HepG2 (cell line): Measurements from ENCODE around the gene ZCCHC3. TPM values are rescaled to one million over a fixed set of nuclear protein-coding genes. Genes with fewer than 3 reads are reported as not detected.
A peak's percentile ranks its signal among the peaks of the same experiment; 100 is the strongest.

Experiments used
- BCL6 ChIP-seq: IDR thresholded peaks from 2 replicates; pipeline ENCODE4 v1.6.1; 2016; ENCODE audit warnings: missing genetic modification reagents, missing compliant biosample characterization
- CREB1 ChIP-seq, 2 experiments: fragments of 450-650 bp in 1 of 2; IDR thresholded peaks; 2 replicates each; pipeline ENCODE4 v1.6.1; 2016 to 2017; ENCODE audit warnings: control low read depth in 1 of 2, mild to moderate bottlenecking in 1 of 2, missing compliant biosample characterization in 1 of 2, missing genetic modification characterization in 1 of 2
- ZFX ChIP-seq: sonication (generic); formaldehyde crosslinking; IDR thresholded peaks from 2 replicates; pipeline ENCODE4 v1.4.0; 2020; ENCODE audit warnings: mild to moderate bottlenecking, low read depth, missing genetic modification reagents, moderate library complexity
- ZNF296 ChIP-seq: sonication (generic); formaldehyde crosslinking; conservative IDR thresholded peaks from 2 replicates; pipeline ENCODE4 v1.5.0; 2020; ENCODE audit warnings: mild to moderate bottlenecking, missing genetic modification reagents
- ZNF629 ChIP-seq: sonication (generic); formaldehyde crosslinking; conservative IDR thresholded peaks from 2 replicates; pipeline ENCODE4 v1.5.0; 2020; ENCODE audit warnings: missing genetic modification reagents
- polyA plus RNA-seq, 8 experiments: library from polyadenylated mRNA; depleted of rRNA in 3 of 8; stranded (reverse) in 7 of 8; unstranded in 1 of 8; fragments of >200 nt; fragmentation: Illumina TruSeq in 4 of 8; extraction: Trizol in 4 of 8; gene quantifications; 2 replicates each; pipeline versions ENCODE4 v1.2.1 to v1.2.3, GENCODE V29; 2011 to 2016; ENCODE audit warnings: low read depth in 4 of 8, missing spikeins in 1 of 8, mixed read lengths in 1 of 8; ENCODE audit not compliant: insufficient read depth in 1 of 8
- total RNA-seq, 5 experiments: library from RNA; depleted of rRNA; stranded (reverse); fragments of >200 nt; fragmentation: Illumina TruSeq; extraction: Trizol; gene quantifications; 2 replicates each; pipeline ENCODE4 v1.2.3, GENCODE V29; 2016; ENCODE audit warnings: low read depth in 1 of 5
- TF ChIP-seq, protein P1 (sequence below): sonication (generic); formaldehyde crosslinking; IDR thresholded peaks from 2 replicates; pipeline ENCODE4 v1.5.0; 2020; ENCODE audit warnings: missing genetic modification reagents, mild to moderate bottlenecking, borderline replicate concordance
- TF ChIP-seq, protein P2 (sequence below): sonication (generic); formaldehyde crosslinking; IDR thresholded peaks from 2 replicates; pipeline ENCODE4 v1.5.0; 2020; ENCODE audit warnings: mild to moderate bottlenecking, missing genetic modification reagents, borderline replicate concordance
- TF ChIP-seq, protein P3 (sequence below): sonication (generic); formaldehyde crosslinking; IDR thresholded peaks from 2 replicates; pipeline ENCODE4 v1.5.1; 2020; ENCODE audit warnings: mild to moderate bottlenecking, moderate library complexity, missing genetic modification reagents
- TF ChIP-seq, protein P4 (sequence below): sonication (generic); formaldehyde crosslinking; IDR thresholded peaks from 2 replicates; pipeline ENCODE4 v1.4.0; 2020; ENCODE audit warnings: missing genetic modification reagents, low read depth, mild to moderate bottlenecking, borderline replicate concordance
- TF ChIP-seq, protein P5 (sequence below), 2 experiments: fragments of 450-650 bp in 1 of 2; sonication (generic) in 1 of 2; formaldehyde crosslinking in 1 of 2; IDR thresholded peaks; 2 replicates each; pipeline versions ENCODE4 v1.6.1 to v1.8.0; 2016 to 2022; ENCODE audit warnings: antibody characterized with exemption in 1 of 2, mild to moderate bottlenecking in 1 of 2, missing genetic modification reagents in 1 of 2

Gene ZCCHC3
- total and polyA plus RNA-seq, 2 of the 13 experiments (the other 11 are each of a cell fraction or from before 2014, with no cell fraction given), result 46.6 to 63.0 TPM

DNA sequence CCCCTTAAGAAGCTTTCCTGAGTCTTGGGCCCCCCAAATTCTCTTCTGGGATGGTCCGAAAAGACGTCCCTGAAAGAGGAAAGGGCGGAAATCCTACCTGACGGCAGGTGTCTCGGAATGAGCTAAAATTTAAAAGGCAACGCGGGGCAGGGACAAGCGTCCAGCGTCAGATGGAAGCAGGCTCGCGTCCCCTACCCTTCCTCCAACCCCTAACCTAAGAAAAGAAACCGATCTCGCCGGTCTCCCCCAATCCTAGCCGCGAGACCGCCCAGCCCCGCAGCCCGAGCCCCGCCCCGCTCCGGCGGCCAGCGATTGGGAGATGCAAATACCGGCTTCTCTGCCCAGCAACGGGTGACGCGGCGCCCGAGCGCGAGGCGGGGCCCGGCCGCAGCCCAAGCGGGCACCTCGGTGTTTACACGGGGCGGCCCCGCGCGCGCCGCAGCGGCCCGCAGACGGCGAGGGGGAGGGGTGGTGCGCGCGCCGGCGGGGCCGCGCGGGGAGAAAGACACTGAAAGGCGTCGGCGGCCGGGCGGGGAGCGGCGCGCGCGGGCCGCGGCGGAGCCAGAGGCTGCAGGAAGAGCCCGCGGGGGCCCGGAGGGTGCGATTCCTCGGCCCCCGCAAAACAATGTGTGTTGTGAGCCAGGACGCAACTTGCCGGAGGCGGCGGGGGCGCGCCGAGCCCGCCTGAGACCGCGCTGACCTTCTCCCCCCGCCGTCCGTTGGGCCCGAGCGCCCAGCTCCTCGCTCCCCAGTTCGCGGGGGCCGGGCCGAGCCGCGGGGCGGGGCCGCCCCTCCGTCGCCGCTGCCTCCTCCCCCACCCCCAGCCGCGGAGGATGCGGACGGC, 27.9 kb downstream of the ZCCHC3 start, which contains the start of gene SOX12 (continued):
- TF ChIP-seq, protein P1, sequence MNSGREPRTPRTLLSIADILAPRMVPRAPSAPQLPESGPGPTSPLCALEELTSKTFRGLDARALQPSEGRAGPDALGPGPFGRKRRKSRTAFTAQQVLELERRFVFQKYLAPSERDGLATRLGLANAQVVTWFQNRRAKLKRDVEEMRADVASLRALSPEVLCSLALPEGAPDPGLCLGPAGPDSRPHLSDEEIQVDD (CRISPR knock-in tag), result no peak
- TF ChIP-seq, protein P2, sequence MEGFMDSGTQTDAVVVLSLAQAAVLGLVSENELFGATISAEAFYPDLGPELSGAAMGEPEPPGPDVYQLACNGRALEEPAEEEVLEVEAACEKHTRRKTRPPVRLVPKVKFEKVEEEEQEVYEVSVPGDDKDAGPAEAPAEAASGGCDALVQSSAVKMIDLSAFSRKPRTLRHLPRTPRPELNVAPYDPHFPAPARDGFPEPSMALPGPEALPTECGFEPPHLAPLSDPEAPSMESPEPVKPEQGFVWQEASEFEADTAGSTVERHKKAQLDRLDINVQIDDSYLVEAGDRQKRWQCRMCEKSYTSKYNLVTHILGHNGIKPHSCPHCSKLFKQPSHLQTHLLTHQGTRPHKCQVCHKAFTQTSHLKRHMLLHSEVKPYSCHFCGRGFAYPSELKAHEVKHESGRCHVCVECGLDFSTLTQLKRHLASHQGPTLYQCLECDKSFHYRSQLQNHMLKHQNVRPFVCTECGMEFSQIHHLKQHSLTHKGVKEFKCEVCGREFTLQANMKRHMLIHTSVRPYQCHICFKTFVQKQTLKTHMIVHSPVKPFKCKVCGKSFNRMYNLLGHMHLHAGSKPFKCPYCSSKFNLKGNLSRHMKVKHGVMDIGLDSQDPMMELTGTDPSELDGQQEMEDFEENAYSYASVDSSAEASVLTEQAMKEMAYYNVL (CRISPR knock-in tag), result no peak
- TF ChIP-seq, protein P3, sequence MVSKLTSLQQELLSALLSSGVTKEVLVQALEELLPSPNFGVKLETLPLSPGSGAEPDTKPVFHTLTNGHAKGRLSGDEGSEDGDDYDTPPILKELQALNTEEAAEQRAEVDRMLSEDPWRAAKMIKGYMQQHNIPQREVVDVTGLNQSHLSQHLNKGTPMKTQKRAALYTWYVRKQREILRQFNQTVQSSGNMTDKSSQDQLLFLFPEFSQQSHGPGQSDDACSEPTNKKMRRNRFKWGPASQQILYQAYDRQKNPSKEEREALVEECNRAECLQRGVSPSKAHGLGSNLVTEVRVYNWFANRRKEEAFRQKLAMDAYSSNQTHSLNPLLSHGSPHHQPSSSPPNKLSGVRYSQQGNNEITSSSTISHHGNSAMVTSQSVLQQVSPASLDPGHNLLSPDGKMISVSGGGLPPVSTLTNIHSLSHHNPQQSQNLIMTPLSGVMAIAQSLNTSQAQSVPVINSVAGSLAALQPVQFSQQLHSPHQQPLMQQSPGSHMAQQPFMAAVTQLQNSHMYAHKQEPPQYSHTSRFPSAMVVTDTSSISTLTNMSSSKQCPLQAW, result peak; percentile 71; the same call in 1 of the 2 replicates
- TF ChIP-seq CREB1 (IDR thresholded peaks at IDR 0.05), result peak; percentile 96
- no peak; the same call in 1 of the 2 replicates for TF ChIP-seq CREB1 (CRISPR knock-in tag; IDR thresholded peaks at IDR 0.05)
- TF ChIP-seq ZNF629, result no peak; the same call in 1 of the 2 replicates
- TF ChIP-seq, protein P4, sequence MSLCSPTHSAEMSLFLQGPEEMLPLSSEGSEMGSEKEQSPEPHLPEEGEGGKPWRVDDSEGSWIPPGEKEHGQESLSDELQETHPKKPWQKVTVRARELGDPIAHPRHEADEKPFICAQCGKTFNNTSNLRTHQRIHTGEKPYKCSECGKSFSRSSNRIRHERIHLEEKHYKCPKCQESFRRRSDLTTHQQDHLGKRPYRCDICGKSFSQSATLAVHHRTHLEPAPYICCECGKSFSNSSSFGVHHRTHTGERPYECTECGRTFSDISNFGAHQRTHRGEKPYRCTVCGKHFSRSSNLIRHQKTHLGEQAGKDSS (CRISPR knock-in tag), result 0 out of 2 replicates have a peak, but pooled peaks have one; percentile 10
- TF ChIP-seq ZNF296, result no peak
- TF ChIP-seq, protein P5, sequence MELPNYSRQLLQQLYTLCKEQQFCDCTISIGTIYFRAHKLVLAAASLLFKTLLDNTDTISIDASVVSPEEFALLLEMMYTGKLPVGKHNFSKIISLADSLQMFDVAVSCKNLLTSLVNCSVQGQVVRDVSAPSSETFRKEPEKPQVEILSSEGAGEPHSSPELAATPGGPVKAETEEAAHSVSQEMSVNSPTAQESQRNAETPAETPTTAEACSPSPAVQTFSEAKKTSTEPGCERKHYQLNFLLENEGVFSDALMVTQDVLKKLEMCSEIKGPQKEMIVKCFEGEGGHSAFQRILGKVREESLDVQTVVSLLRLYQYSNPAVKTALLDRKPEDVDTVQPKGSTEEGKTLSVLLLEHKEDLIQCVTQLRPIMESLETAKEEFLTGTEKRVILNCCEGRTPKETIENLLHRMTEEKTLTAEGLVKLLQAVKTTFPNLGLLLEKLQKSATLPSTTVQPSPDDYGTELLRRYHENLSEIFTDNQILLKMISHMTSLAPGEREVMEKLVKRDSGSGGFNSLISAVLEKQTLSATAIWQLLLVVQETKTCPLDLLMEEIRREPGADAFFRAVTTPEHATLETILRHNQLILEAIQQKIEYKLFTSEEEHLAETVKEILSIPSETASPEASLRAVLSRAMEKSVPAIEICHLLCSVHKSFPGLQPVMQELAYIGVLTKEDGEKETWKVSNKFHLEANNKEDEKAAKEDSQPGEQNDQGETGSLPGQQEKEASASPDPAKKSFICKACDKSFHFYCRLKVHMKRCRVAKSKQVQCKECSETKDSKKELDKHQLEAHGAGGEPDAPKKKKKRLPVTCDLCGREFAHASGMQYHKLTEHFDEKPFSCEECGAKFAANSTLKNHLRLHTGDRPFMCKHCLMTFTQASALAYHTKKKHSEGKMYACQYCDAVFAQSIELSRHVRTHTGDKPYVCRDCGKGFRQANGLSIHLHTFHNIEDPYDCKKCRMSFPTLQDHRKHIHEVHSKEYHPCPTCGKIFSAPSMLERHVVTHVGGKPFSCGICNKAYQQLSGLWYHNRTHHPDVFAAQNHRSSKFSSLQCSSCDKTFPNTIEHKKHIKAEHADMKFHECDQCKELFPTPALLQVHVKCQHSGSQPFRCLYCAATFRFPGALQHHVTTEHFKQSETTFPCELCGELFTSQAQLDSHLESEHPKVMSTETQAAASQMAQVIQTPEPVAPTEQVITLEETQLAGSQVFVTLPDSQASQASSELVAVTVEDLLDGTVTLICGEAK (IDR thresholded peaks at IDR 0.05), result no peak
- TF ChIP-seq, protein P5 (CRISPR knock-in tag; IDR thresholded peaks at IDR 0.05), result no peak
- peak; percentile 50; the same call in 1 of the 2 replicates for TF ChIP-seq BCL6
- peak; percentile 81 for TF ChIP-seq ZFX (CRISPR knock-in tag)
